ENCODE data around the gene METTL18.
"Not testable (repeated sequence)": the region's sequence is repeated elsewhere in the genome, so short reads cannot be mapped to it uniquely, and the experiment has no call there.

Gene METTL18

GRCh38 chr1:169794530-169795416 is at the start of gene METTL18:
METTL18 (minus strand) TSS chr1:169794907; CDS start chr1:169793695, 1,212 bp downstream.
- peak; percentile 96 for DNase-seq

DNA sequence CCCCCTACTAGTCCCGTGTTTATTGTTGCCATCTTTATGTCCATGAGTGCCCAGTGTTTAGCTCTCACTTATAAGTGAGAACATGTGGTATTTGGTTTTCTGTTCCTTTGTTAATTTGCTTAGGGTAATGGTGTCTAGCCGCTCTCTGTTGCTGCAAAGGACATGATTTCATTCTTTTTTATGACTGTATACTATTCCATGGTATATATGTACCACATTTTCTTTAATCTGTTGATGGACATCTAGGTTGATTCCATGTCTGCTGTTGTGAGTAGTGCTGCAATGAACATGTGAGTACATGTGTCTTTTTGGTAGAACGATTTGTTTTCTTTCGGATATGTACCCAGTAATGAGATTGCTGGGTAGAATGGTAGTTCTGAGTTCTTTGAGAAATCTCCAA is 44.2 kb upstream of the METTL18 start:
- no peak for DNase-seq

DNA sequence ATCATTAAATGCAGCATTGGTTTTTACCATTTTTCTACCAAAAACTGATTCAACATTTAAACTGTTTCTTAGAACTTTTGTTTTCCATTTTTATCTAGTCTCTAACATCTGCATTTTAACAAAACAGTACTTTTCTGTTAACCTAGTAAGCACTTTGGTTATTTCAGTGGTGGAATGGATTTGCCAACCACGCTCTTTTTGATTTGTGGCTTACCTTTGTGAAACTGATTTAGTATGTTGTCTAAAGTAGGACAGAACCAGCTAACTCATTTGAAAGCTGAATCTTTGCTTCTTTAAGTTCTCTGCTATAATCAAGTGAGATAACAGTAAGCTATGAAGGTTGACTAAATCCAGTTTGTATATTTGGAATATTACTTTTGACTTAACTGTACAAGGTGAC is 41.5 kb upstream of the METTL18 start:
- DNase-seq: no peak

- DNase-seq: no peak
These were observed 40.9 kb upstream of the METTL18 start for GRCh38 chr1:169835647-169836046.

DNA sequence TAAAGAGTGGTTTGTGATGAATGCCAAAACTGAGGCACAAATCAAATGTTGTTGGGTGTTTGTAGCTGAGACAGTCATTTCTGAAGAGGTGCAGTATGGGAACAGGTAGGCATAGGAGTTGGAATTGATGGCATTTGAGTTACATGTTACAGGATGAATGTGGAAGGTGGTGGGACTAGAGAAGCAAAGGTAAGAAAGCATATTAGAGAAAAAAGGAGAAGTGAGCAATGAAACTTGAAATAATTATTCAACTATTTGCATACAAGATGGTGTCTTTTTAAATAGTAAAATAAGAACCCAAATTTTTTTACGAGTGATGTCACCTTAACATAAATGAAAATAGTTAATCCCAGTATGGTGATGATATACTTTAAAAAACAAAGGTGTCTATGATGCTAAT is 40.2 kb upstream of the METTL18 start:
- DNase-seq: no peak

DNA sequence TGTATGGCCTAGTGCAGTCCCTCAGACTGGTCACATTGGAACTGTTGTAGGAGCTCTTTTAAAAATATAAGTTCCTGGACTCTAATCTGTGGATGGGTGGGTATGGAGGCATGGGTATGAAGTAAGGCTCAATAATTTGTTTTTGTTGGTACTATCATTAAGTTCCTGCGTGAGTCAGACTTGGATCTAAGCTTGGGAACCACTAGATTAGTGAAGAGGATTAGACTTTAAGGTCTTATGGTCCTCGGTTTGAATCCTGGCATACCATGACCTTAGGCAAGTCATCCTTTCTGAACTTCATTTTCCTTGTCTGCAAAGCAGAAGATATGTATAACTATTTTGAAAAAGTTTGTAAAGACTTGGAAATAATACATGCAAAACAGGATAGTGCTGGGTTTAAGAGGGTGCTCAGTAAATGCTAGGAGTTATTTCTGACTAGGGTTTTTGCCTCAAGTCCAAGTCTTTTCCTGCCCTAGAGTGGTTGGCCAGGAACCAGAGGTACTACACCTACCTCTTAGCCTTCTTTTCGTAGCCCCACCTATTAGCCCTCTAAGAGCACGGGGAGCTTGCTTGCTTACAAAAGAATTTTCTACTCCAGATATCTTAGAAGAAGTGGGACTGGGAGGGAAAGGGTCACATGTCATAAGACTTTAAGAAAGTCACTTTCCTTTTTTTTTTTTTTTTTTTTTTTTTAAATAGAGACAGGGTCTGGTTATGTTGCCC is 38.6 kb upstream of the METTL18 start:
- no peak for DNase-seq

DNA sequence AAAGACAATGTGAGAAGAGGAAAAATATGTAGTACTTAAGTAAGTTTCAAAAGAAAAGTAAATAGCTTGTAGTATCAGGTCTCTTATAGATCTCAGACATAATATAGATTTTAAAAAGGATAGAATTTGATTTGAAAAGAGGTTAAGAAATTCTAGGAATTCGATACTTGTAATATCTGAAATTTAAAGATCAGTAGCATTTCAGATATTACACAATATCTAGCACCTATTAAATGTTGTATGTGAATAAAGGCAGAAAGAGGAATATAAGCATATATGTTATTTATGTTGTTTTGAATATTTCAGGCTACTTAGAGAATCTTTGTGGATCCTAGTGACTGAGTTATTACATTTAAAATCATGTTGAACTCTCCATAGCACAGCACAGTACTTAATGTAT is 35.0 kb upstream of the METTL18 start:
- DNase-seq: no peak

GRCh38 chr1:169824153-169824552 is 29.4 kb upstream of the METTL18 start:
- no peak for DNase-seq

DNA sequence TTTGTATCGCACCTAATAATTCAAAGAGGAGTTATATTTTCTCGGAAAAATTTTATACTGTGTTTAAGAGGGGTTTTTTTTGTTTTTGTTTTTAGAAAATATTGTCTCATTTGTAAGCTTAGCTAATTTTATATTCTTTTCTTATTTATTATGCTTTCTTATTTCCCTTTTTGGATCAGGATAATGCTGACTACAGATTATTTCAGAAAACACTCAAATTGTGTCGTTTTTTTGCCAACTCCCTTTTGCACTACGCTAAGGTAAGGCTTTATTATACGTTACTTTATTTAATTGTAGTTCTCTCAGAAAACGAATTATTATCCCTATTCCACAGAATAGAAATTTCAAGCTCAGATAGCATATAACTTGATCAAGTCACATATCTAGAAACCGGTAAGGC is 26.8 kb upstream of the METTL18 start:
- DNase-seq: no peak

DNA sequence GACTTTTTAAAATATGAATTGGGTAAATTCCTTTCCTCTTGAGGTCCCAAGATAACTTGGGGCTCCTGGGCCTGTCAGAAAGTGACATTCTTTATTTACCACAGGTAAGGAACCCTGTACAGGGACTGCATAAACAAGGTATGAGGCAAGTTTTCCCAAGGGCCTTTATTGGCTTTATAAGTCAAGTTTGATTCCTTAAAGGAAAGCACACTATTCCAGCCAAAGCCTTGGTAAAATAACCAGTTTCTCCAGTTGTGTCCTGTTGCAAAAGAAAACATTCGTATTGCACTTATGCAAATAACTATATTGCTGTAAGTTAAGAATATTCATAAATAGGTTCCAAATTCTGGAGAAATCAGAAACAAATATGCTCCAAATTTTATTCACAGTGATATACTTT is 21.9 kb upstream of the METTL18 start:
- no peak for DNase-seq

GRCh38 chr1:169814265-169814664 is 19.6 kb upstream of the METTL18 start:
- DNase-seq: no peak

DNA sequence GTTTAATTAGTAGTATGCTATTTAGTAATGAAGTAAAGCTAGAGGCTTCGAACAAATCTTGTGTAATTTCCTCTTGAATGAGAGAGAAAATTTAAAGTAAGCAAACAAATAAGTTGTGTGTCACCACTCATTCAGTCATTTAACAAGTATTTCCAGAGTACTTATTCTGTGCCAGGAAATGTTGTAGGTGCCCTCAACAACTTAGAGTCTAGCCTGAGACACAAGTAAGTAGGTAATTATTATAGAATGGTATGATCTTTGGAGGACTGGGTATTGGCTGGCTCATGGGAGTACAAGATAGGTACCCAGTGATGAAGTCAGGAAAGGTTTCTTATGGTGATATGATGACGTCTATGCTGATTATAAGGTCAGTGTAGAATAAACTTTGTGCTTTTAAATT is 17.4 kb upstream of the METTL18 start:
- DNase-seq: no peak

DNA sequence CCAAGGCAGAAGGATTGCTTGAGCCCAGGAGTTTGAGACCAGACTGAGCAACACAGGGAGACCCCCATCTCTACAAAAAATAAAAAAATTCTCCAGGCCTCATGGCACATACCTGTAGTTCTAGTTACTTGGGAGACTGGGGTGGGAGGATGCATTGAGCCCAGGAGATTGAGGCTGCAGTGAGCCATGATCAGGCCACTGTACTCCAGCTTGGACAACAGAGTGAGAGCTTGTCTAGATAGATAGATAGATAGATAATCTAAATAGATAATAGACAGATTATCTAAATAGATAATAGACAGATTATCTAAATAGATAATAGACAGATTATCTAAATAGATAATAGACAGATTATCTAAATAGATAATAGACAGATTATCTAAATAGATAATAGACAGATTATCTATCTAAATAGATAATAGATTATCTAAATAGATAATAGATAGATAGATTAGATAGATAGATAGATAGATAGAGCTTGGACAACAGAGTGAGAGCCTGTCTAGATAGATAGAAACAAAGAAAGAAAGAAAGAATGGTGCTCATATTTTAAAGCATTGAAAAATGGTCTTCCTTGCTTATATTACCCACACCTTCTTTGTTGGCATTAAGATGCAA is 16.8 kb upstream of the METTL18 start:
- DNase-seq: not testable (repeated sequence)

GRCh38 chr1:169809370-169810095 is 14.8 kb upstream of the METTL18 start:
- no peak for DNase-seq

DNA sequence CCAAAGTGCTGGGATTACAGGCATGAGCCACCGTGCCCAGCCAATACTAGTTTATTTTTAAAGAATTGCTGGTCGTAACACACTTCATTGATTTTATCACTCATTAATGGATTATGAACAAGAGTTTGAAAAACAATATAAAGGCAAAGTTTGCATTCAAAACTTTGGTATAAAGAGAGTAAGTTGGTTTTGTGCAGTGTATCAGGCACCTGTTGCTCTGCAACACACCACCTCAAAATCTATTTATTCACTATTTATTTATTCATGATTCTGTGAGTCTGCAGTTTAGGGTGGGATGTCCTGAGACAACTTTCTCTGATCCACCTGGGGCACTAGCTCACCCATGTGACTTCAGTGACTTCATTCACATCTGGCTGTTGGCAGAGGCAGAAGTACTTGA is 10.2 kb upstream of the METTL18 start:
- DNase-seq: no peak

GRCh38 chr1:169802888-169803287 is 8.2 kb upstream of the METTL18 start:
- no peak for DNase-seq

DNA sequence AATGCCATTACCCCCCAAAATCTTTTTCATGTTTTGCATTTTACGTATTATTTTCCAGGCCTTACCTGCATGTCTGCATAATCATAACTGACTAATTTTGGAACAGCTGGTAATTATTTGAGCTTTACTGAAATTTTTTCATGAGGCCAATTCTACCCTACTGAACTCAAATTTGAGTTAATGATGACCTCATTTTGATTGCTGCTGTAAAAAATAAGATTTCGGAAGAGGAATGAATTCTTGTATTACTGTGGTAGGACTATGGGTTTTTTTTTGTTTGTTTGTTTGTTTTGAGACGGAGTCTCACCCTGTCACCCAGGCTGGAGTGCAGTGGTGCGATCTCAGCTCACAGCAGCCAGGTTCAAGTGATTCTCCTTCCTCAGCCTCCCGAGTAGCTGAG is 2.6 kb upstream of the METTL18 start:
- no peak for DNase-seq

DNA sequence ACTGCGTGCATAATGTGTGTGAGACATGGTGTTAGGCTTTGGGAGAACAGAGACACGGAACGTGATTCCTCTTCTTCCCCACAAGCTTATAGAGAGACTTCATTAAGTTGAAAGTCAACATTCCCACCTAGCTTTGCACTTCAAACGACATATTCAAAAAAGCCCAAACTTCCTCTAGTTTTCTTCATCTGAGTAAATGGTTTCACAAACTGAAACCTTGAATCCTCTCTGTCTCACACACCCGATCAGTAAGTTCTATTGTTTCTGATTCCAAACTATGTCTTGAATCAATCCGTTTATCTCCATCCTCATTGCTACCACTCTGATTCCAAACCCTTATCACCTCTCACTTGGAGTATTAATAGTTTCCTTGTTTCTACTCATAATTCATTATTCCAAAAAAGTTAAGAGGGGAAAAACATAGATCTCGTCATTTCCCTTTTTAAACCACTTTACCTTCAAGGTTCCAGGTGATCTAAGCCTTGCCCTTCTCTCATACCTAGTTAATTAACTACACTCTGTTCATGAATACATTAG is 1.6 kb upstream of the METTL18 start:
- DNase-seq: no peak

DNA sequence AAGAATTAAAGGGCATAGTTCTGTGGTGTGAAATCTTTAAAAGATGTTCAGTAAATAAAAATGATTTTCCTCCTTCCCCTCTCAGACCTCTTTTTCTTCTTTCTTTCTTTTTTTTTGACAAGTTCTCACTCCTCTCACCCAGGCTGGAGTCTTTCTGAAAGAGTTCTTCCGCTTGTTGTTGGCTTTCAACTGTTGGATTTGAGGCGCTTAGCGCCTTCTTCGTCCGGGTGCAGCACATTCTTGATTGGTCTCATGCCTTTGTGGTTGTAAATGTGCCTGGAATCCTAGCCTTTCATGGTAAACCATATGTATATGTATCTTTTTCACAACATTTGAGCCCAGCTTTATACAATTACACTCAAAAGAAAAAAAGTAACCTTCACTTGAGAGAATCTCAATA is 980 bp upstream of the METTL18 start:
- no peak for DNase-seq

DNA sequence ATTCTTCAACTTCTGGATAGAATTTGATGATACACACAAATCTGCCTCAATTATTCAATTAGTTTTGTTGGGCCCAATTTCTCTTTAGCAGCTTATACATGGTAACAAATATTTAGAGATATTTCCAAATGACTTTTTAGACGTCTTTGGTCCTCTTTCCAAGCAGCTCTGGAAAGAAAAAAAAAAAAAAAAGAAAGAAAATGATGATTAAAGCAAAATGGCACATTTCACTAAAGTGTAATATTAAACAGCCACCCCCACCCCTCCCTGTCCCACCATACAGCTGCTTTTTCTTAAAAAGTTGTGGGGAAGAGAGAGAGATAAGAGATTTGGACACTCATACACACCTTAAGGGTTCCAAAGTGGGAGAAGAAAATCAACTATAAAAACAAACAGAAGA is 977 bp downstream of the METTL18 start:
- DNase-seq: no peak

DNA sequence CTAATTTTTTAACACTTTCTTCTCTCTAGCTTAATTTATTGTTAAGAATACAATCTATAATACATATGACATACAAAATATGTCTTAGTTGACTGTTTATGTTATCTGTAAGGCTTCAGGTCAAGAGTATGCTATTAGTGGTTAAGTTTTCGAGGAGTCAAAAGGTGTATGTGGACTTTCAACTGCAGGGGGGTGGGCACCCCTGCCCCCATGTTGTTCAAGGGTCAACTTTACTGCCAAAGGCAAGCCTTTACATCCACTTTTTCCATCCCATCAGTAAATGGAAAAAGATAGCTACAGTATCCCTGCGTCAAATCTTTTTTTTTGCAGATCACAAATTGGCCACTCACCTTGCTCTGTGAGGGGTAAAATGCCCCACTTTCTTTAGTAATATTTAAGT is 6.3 kb downstream of the METTL18 start:
- no peak for DNase-seq

- DNase-seq: no peak
These were observed 7.7 kb downstream of the METTL18 start for GRCh38 chr1:169786974-169787373.

DNA sequence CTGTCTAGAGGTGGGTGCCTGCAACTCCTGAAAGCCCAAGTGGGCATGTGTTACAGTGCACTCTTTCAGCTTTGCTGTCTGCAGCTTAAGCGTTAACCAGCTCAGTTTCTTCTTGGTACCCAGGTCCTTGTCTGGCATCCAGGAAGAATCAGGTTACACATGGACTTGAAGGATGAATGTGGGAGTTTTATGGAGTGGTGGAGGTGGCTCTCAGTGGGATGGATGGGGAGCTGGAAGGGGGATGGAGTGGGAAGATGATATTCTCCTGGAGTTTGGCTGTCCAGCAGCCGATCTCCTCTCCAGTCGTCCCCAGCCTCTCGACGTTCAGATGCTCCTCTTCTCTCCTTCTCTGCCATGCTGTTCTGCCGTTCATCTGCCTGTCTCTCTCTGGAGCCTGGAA is 9.4 kb downstream of the METTL18 start:
- DNase-seq: no peak

Measured in right hindlimb (tissue), 1 donor.